CD4-positive, CD25-positive, alpha-beta regulatory T cell (primary cell): ENCODE results near the gene SERPINB10. TPM values are rescaled to one million over a fixed set of nuclear protein-coding genes. Genes with fewer than 3 reads are reported as not detected.

Experiments used
- ATAC-seq, 2 donors: fragments of 150-1000 bp; cut with Tn5 transposase; one replicate each; pipeline ENCODE4 v1.10.0; 2021; ENCODE audit warnings: low read depth in 2 of 2, moderate number of reproducible peaks in 2 of 2, moderate library complexity in 1 of 2
- DNase-seq, 3 donors: peaks; one replicate each; pipeline versions ENCODE4 v3.0.0 to v3.0.0-alpha.2; 2012 to 2022; ENCODE audit warnings: mixed read lengths in 1 of 3
- H3K27ac ChIP-seq: one replicate; pipeline ENCODE4 v1.7.0; 2013; ENCODE audit warnings: mild to moderate bottlenecking, low read length; ENCODE audit not compliant: insufficient read depth, poor library complexity, severe bottlenecking
- H3K27me3 ChIP-seq: one replicate; pipeline ENCODE4 v1.7.0; 2013; ENCODE audit warnings: low read length; ENCODE audit not compliant: control insufficient read depth, insufficient read depth
- H3K36me3 ChIP-seq: one replicate; pipeline ENCODE4 v1.7.0; 2013; ENCODE audit warnings: mild to moderate bottlenecking, low read length, moderate library complexity; ENCODE audit not compliant: control insufficient read depth, insufficient read depth
- H3K4me1 ChIP-seq: 2 replicates; pipeline ENCODE4 v1.7.0; 2013; ENCODE audit warnings: mild to moderate bottlenecking, low read length; ENCODE audit not compliant: insufficient read depth, control insufficient read depth, poor library complexity, severe bottlenecking
- H3K4me3 ChIP-seq: one replicate; pipeline ENCODE4 v1.7.0; 2013; ENCODE audit warnings: low read depth, mild to moderate bottlenecking, low read length, moderate library complexity
- H3K9me3 ChIP-seq, 2 experiments: 1 replicate in 1 of 2; 2 replicates in 1 of 2; pipeline ENCODE4 v1.7.0; 2013; ENCODE audit warnings: low read length in 2 of 2, mild to moderate bottlenecking in 1 of 2, moderate library complexity in 1 of 2; ENCODE audit not compliant: control insufficient read depth in 2 of 2
- H3K27ac Mint-ChIP-seq, 3 donors: one replicate each; pipeline ENCODE4 v1.8.0; 2020 to 2022; ENCODE audit warnings: mild to moderate bottlenecking in 3 of 3, mixed read lengths in 3 of 3, moderate library complexity in 2 of 3
- H3K27me3 Mint-ChIP-seq: one replicate; pipeline ENCODE4 v1.8.0; 2022; ENCODE audit warnings: mild to moderate bottlenecking, mixed read lengths
- H3K36me3 Mint-ChIP-seq: one replicate; pipeline ENCODE4 v1.8.0; 2020; ENCODE audit warnings: mixed read lengths
- H3K4me1 Mint-ChIP-seq, 4 donors: one replicate each; pipeline ENCODE4 v1.8.0; 2020 to 2022; ENCODE audit warnings: mixed read lengths in 4 of 4, mild to moderate bottlenecking in 1 of 4
- H3K4me3 Mint-ChIP-seq, 4 donors: one replicate each; pipeline ENCODE4 v1.8.0; 2020 to 2022; ENCODE audit warnings: mild to moderate bottlenecking in 4 of 4, mixed read lengths in 4 of 4, moderate library complexity in 3 of 4
- H3K9me3 Mint-ChIP-seq, 7 donors: one replicate each; pipeline ENCODE4 v1.8.0; 2020 to 2022; ENCODE audit warnings: mixed read lengths in 7 of 7, mild to moderate bottlenecking in 3 of 7, moderate library complexity in 2 of 7
- polyA plus RNA-seq, 4 donors: library from polyadenylated mRNA; unstranded; fragments of 300-500 nt; fragmentation: Illumina TruSeq; gene quantifications; one replicate each; pipeline ENCODE4 v1.2.3, GENCODE V29; 2021
- total RNA-seq: library from RNA; stranded (reverse); gene quantifications from one replicate; pipeline ENCODE4 v1.2.3, GENCODE V29; 2022

The SERPINB10 gene
- total and polyA plus RNA-seq, 5 donors from 2014 or later: not detected

DNA sequence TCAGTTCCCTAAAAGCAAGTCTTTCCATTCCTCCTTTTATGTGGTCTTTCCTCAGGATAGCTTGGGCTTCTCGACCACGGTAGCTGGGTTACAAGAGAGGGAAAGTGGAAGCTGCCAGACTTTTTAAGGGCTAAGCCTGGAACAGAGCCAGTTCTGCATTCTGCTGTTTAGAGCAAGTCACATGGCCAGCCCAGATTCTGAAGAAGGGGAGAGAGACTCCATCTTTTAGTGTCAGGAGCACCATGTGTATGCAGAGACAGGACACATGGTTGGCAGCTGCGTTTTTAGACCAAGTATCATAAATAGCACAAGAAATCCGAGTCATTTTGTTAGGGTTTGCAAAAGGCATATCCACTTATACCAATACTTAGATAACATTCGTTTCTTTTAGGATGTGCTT, 46.1 kb downstream of the SERPINB10 start:
- peaks cover 0 to 6% (median under 1%) of the 10 kb centered on the region in 4 donors for H3K4me1 Mint-ChIP-seq
- Histone ChIP-seq H3K4me3 (no peak overlapping the region), H3K4me1 (peaks cover 6% of the 10 kb centered on the region), H3K9me3 (no peaks in the 10 kb centered on the region), H3K27ac (no peak overlapping the region), H3K36me3 (no peaks in the 10 kb centered on the region), H3K27me3 (peaks cover 12% of the 10 kb centered on the region)
- peaks cover 26% of the 10 kb centered on the region for H3K27me3 Mint-ChIP-seq
- DNase-seq (no peak), ATAC-seq (no peak)
- H3K36me3 Mint-ChIP-seq: peaks cover 4% of the 10 kb centered on the region
- H3K27ac Mint-ChIP-seq: no peak overlapping the region
- no peak overlapping the region for H3K4me3 Mint-ChIP-seq
- H3K9me3 Mint-ChIP-seq: peaks cover 0 to 4% (median 0%) of the 10 kb centered on the region in 7 donors

DNA sequence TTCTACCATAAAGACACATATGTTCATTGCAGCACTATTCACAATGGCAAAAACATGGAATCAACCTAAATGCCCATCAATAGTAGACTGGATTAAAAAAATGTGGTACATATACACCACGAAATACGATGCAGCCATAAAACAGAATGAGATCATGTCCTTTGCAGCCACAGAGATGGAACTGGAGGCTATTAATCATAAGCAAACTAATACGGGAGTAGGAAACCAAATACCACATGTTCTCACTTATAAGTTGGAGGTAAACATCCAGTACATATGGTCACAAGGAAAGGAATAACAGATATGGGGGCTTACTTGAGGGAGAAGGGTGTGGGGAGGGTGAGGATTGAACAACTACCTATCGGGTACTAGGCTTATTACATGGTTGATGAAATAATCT, 49.0 kb downstream of the SERPINB10 start:
- Mint-ChIP-seq H3K27ac (no peak overlapping the region), H3K4me3 (no peak overlapping the region), H3K27me3 (peaks cover 27% of the 10 kb centered on the region), H3K36me3 (no peaks in the 10 kb centered on the region), H3K9me3 (peaks cover 0 to 1% (median 0%) of the 10 kb centered on the region in 7 donors), H3K4me1 (no peaks in the 10 kb centered on the region)
- H3K27ac ChIP-seq: no peak overlapping the region
- H3K4me1 ChIP-seq: no peaks in the 10 kb centered on the region
- no peak for DNase-seq
- no peak for ATAC-seq
- H3K27me3 ChIP-seq: peaks cover 14% of the 10 kb centered on the region
- H3K9me3 ChIP-seq: no peaks in the 10 kb centered on the region
- no peaks in the 10 kb centered on the region for H3K36me3 ChIP-seq
- no peak overlapping the region for H3K4me3 ChIP-seq

DNA sequence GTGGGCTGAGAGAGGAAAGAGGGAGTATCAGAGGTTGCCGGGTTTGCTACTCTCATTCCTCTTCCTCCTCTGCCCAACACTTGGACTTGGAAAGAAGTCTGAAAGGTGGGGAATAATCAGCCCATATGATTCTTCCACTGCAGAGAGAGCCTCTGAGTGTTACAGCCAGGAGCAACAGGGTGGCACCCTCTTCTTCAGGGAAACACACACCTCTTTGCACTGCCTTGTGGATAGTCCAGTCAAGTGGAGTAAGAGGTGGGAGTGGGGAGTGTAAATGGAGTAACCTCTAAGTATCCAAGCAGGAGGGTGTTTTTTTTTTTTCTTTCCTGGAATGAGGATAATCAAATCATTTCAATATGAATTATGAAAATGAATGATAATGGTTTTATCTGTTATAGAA, 53.1 kb downstream of the SERPINB10 start:
- Mint-ChIP-seq H3K27ac (no peak overlapping the region), H3K4me1 (no peaks in the 10 kb centered on the region), H3K4me3 (no peak overlapping the region), H3K27me3 (peaks cover 27% of the 10 kb centered on the region), H3K36me3 (no peaks in the 10 kb centered on the region), H3K9me3 (no peaks in the 10 kb centered on the region)
- Histone ChIP-seq H3K4me1 (no peaks in the 10 kb centered on the region), H3K27me3 (peaks cover 12% of the 10 kb centered on the region), H3K36me3 (no peaks in the 10 kb centered on the region), H3K27ac (no peak overlapping the region), H3K9me3 (no peaks in the 10 kb centered on the region), H3K4me3 (no peak overlapping the region)
- ATAC-seq: no peak
- DNase-seq: no peak

DNA sequence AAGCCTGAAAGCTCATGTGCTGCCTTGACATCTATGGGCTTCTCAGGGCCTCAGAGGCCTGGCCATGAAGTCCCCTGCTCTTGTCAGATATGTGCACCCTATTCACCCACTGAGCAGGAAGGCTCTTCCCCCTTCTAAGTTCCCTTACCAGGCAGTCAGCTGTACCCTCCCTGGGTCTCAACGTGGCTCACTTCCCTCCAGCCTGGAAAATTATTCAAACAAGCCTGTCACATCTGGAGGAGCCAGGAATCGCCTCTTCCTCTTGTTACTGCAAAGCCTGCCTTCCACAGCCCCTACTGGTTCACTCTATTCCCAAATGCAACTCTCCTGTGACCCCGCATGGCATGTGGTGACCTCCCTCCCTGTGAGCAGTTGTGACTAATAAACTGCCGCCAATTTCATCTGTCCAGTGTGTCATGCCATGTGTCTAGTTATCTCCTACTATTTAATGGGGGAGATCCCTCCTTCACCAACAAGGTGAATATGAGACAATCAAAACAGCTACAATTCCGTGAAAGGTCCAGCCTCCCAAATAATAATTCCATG, 53.8 kb downstream of the SERPINB10 start:
- Mint-ChIP-seq H3K27ac (no peak overlapping the region), H3K36me3 (no peaks in the 10 kb centered on the region)

DNA sequence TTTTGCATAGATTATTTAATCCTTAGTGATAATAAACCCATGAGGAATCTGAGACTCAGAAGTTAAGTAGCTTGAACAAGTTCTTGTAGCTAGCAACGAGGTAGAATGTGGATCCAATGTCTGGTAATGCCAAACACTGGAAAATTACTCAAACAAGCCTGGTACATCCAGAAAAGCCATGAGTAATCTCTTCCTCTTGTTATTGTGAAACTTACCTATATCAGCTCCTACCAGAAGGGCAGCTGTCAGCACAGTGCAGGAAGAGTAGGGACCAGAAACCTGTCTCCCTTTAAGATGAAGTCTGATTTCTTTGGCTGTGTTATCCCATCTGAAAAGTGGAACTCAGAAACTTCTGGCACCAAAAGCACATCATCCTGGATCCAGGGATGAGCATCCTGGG, 54.4 kb downstream of the SERPINB10 start:
- DNase-seq (no peak), ATAC-seq (no peak)
- Histone ChIP-seq H3K9me3 (no peaks in the 10 kb centered on the region), H3K4me1 (no peaks in the 10 kb centered on the region), H3K27me3 (peaks cover 8% of the 10 kb centered on the region), H3K4me3 (no peak overlapping the region), H3K36me3 (no peaks in the 10 kb centered on the region), H3K27ac (no peak overlapping the region)
- Mint-ChIP-seq H3K9me3 (no peaks in the 10 kb centered on the region), H3K4me3 (no peak overlapping the region), H3K27me3 (peaks cover 18% of the 10 kb centered on the region), H3K36me3 (no peaks in the 10 kb centered on the region), H3K27ac (no peak overlapping the region), H3K4me1 (no peaks in the 10 kb centered on the region)

More for the DNA sequence above, 53.8 kb downstream of the SERPINB10 start:
- Histone ChIP-seq H3K27ac (no peak overlapping the region), H3K4me3 (no peak overlapping the region), H3K4me1 (no peaks in the 10 kb centered on the region), H3K36me3 (no peaks in the 10 kb centered on the region), H3K9me3 (no peaks in the 10 kb centered on the region), H3K27me3 (peaks cover 12% of the 10 kb centered on the region)
- no peak overlapping the region for H3K4me3 Mint-ChIP-seq
- no peaks in the 10 kb centered on the region for H3K4me1 Mint-ChIP-seq
- ATAC-seq (no peak), DNase-seq (no peak)
- peaks cover 24% of the 10 kb centered on the region for H3K27me3 Mint-ChIP-seq
- H3K9me3 Mint-ChIP-seq: no peaks in the 10 kb centered on the region

DNA sequence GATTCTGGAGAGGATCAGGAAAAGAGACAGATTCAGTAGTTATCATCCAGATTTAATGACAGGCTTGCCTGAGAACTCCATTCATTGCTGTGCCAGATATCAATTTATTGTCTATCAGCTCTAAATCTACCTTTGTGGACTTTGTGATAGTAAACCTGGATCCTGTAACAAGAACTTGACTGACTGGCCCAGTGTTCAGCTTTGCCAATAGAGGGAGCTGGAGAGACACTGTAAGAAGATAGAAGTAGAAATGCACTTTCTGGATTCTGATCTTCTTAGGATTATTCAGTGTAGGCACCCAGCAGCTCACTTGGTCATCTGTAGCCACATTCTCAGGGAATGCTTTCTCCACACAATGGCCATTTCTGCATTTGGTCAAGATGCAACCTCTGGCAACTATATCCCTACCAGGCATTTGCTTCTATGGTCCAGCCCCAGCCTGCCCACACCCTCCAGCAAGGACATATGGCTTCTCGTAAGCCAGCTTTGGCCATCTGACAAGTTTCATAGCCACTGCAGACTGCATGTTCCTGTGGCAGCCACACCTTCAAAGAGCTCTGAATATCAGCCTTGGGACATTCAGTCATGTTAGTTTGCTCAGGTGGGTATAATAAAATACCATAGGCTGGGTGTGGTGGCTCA, 56.0 kb downstream of the SERPINB10 start:
- ATAC-seq: peak; percentile 72 to 82
- DNase-seq: peak; percentile 33 to 76 (median 65)
- H3K36me3 ChIP-seq: no peaks in the 10 kb centered on the region
- Mint-ChIP-seq H3K4me3 (peak overlapping the region in 1 of 4 donors; percentile 42), H3K36me3 (no peaks in the 10 kb centered on the region), H3K27me3 (peaks cover 18% of the 10 kb centered on the region), H3K4me1 (no peaks in the 10 kb centered on the region), H3K9me3 (no peaks in the 10 kb centered on the region), H3K27ac (no peak overlapping the region)
- H3K27me3 ChIP-seq: peaks cover 6% of the 10 kb centered on the region
- no peaks in the 10 kb centered on the region for H3K4me1 ChIP-seq
- H3K27ac ChIP-seq: no peak overlapping the region
- no peak overlapping the region for H3K4me3 ChIP-seq
- no peaks in the 10 kb centered on the region for H3K9me3 ChIP-seq

DNA sequence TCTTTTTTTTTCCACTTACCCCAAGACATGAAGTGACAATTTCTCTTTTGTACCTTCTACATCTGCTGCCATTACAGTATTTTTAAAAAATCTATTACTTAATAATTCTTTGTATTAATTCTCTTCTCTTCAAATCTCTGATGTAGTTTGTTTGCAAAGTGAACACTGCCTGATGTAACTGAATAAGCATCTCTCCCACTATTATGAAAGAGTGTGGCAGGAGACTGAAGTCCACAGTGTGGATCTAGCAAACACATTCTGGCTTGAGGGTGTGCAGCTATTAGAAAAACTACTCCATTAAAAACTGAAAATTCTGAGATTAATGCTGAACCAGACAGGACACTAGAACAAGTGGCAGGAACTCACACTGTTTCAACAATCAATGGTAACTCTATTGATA, 57.1 kb downstream of the SERPINB10 start:
- Histone ChIP-seq H3K27me3 (peaks cover 3% of the 10 kb centered on the region), H3K4me1 (peaks cover 5% of the 10 kb centered on the region), H3K4me3 (no peak overlapping the region), H3K27ac (no peak overlapping the region), H3K9me3 (no peaks in the 10 kb centered on the region), H3K36me3 (no peaks in the 10 kb centered on the region)
- H3K36me3 Mint-ChIP-seq: no peaks in the 10 kb centered on the region
- no peak for ATAC-seq
- peaks cover 8 to 11% (median 10%) of the 10 kb centered on the region in 4 donors for H3K4me1 Mint-ChIP-seq
- DNase-seq: no peak
- no peaks in the 10 kb centered on the region for H3K9me3 Mint-ChIP-seq
- H3K4me3 Mint-ChIP-seq: no peak overlapping the region
- H3K27me3 Mint-ChIP-seq: peaks cover 11% of the 10 kb centered on the region
- no peak overlapping the region for H3K27ac Mint-ChIP-seq

DNA sequence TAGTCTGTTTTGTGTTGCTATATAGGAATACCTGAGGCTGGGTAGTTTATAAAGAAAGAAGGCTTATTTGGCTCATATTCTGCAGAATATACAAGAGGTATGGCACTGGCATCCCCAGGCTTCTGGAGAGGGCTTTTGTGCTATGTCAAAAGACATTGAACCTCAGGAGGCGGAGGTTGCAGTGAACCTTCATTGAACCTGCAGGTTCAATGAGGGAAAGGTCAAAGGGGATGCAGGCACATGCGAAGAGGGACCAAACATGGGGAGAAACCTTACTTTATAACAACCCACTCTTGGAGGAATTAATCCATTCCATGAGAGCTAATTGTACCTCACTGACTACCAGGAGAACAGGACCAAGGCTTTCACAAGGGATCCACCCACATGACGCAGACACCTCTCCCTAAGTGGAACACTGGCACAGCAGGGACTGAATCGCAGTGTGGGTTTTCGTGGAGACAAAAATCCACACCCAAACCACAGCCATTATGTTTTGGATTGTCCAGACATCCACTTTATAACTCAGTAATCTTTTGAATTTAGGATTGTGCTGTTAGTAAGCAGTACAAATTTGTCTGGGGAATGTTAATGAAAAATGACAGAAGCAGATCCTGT, 58.1 kb downstream of the SERPINB10 start:
- peaks cover 7% of the 10 kb centered on the region for H3K4me1 ChIP-seq
- DNase-seq: no peak
- ATAC-seq: no peak
- no peak overlapping the region for H3K27ac ChIP-seq
- peaks cover 3% of the 10 kb centered on the region for H3K27me3 ChIP-seq
- H3K36me3 Mint-ChIP-seq: no peaks in the 10 kb centered on the region
- no peaks in the 10 kb centered on the region for H3K9me3 Mint-ChIP-seq
- no peak overlapping the region for H3K27ac Mint-ChIP-seq
- no peak overlapping the region for H3K4me3 ChIP-seq
- H3K9me3 ChIP-seq: no peaks in the 10 kb centered on the region
- H3K27me3 Mint-ChIP-seq: peaks cover 11% of the 10 kb centered on the region
- H3K4me1 Mint-ChIP-seq: peaks cover 9 to 15% (median 13%) of the 10 kb centered on the region in 4 donors
- no peak overlapping the region for H3K4me3 Mint-ChIP-seq
- H3K36me3 ChIP-seq: no peaks in the 10 kb centered on the region
